GM19351 (cell line): ENCODE results near the gene SDK1.

ENCODE experiments used
- ATAC-seq: cut with Tn5 transposase; IDR thresholded peaks from one replicate; pipeline ENCODE4 v1.9.1; 2021; ENCODE audit warnings: mild to moderate bottlenecking, moderate library complexity; ENCODE audit not compliant: unreplicated experiment

Gene SDK1

DNA sequence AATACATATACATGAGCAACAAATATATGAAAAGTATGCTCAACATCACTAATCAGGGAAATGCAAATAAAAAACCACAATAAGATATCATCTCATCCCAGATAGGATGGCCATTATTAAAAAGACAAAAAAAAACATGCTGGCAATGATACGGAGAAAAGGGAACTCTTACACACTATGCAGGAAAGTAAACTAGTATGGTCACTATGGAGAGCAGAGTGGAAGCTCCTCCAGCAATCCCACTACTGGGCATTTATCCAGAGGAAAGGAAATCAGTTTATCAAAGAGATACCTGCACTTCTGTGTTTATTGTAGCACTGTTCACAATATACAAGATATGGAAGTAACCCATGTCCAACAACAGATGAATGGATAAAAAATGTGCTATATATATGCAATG, 217.5 kb downstream of the SDK1 start:
- ATAC-seq: no peak

DNA sequence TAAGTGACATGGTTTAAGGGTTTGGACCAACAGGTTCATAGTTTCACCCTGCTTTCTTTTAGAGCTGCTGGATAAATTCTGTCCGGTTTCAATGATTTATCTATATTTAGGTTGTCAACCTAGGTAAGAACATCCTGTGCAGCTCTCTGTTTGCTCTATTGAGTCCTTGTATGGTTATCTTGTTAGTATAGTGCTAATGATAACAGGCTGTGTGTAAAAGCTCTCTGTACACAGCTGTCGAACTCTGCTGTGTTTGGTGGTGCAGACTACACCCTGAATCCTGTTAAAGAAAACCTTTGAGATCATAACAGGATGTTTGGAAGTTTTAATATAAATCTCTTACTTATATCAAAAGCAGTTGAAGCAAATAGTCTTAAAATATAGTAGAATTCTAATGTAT, 219.2 kb downstream of the SDK1 start:
- no peak for ATAC-seq

DNA sequence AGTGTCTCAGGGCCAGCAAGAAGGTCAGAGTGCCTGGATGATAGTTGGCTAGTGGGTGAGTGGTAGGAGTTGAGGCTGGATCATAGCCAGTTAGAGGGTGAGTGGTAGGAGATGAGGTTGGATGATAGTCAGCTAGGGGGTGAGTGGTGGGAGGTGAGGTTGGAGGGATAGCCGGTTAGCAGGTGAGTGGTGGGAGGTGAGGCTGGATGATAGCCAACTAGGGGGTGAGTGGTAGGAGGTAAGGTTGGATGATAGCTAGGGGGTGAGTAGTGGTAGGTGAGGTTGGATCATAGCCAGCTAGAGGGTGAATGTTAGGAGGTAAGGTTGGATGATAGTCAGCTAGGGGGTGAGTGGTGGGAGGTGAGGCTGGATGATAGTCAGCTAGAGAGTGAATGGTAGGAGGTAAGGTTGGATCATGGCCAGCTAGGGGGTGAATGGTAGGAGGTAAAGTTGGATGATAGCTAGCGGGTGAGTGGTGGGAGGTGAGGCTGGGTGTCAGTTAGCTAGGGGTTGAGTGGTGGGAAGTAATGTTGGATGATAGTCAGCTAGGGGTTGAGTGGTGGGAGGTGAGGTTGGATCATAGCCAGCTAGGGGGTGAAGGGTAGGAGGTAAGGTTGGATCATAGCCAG, 226.6 kb downstream of the SDK1 start:
- ATAC-seq: no peak

DNA sequence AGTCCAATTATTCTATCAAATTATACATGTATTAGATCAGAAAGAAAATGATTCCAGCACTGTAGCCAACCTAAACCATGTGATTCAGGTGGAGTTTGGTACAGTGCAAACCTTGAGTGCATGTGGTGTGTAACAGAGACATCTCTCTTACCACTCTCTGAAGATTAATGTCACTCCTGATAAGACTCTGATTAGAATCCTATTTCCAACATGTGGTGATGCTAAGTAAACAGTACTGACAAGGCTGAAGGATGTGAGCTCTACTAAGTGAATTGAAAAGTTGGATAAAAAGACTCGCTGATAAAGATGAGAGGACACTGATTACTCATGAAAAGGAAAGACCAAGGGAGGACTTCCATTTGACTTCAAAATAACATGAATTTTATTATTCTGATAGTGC, 232.0 kb downstream of the SDK1 start:
- no peak for ATAC-seq

DNA sequence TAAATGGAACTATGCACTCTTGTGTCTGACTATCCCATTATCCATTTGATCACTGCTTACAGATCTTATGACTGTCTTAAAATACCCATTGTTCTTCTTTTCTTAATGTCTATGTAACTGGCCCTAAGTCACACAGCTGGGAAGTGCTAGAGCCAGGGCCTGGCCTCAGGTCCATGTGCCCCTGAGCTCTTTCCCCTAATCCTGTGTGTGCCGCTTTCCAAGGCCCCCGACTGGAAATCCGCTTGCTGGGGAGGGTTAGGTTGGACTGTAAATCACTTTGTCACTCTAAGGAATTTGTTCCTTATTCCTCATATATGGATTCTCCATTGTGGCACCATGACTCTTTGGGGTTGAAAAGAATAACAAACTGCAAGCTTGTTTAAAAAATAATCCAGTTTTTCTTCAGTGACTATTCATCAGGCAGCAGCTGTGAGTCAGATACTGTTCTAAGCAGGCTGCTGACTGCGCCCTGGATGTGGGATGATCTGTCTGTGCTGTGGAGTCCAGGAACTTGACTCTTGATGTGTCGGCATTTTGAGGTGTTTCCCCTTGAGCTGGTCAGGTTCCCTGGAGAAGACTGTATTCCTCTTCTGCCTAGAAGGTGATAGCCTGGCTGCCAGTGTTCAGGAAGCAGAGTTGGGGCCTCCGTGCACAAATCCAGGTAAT, 236.3 kb downstream of the SDK1 start:
- no peak for ATAC-seq

DNA sequence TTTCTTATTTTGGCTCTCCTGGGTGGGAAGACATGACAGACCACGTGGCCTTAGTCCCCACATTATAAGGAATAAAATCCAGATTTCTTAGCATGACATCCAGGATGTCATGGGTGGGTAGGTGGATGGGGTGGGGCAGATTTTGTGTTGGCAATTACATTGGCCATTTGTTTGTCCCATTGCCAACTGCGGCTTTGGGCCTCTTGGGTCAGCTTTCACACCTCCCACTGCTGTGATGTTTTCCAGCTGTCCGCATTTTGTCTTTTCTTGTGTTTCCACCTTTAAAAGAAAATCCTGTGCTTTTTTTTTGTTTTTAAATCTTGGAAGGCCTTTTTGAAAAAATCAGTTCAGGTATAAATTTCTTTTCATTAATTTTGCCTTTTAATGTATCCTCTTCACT, 237.0 kb downstream of the SDK1 start:
- ATAC-seq: no peak

DNA sequence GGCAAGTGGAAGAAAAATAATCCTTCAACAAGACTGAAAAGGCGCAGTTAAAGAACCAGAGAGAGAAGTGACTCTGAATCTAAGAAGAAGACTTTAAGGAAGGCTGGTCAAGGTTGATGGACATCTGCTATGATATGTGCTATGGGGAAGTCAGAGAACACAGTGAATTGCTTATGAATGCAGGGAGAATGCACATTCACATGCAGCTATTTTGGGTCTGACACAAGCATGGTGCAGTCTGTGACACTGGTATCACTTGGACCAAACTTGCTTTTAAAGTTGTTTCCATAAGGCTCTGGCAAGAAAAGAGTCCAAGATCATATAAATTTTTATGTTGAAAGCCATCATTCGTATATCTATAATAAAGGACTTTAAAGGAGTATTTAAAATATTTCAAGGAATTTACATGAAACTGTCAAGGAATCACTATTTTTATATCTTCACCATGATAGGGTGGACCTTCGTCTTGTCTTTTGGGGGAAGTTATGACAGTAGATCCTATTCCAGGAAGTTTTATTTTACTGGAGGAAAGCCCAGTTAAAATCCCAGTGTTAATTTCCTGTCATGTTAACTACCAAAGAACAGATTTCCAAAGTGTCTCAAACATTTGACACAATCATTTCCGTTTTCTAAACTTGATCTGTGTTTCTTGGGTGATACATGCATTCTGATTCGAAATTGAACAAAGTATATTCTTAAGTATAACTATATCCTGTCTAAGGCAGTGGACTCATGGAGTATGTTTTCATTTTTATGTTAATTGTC, 239.6 kb downstream of the SDK1 start:
- no peak for ATAC-seq

DNA sequence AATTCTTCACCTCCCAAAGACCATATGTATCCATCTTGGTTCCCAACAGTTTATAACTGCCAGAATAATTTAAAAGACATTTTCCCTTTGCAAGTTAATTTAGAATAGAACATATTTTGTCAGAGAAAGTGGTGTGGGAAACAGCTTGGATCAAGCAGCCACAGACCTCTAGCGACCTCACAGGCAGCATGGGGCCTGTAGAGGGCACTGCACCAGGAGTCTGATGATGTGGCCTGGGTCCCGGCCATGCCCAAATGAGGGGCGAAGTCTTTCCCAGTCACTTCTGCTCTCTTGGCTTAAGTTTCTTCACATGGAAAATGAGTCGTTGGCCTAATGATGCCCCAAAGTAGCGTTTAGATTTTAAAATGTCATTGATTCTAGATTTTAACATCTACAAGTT, 243.2 kb downstream of the SDK1 start:
- ATAC-seq: no peak

DNA sequence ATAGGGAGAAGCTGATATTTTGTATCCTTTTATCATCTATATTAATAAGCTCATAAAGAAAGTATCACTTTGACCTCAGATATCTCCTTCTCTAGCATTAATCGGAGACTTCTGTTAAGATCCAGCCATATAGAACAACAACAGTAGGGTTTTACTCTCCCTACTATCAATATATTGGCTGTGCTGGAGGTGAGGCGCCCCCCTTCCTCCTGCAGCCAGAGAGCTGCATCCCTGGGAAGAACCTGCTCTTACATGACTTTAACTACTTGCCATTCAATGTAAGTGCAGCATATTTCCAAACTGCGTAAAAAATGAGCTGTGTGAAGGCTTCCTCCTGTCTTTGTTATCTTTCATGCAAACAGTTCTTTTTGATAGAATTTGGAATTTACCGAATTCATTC, 247.8 kb downstream of the SDK1 start:
- ATAC-seq: no peak

DNA sequence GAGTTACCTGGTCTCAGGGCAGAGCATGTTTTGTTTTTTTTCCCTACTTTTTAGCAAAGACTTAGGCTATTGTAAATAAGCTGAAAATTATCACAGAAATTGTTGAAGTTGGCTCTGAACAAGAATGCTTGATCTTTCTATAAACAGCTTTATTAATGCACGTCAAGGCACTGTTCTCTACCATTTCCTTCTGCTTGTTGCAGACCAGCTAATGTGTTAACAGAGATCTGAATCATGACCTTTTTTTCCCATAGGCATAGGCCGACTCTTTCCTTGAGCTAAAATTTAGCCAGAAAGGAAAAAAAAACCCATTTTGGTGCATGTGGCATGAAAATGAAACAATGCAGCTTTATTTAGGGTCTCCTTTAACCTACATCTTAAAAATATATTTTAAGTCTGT, 248.5 kb downstream of the SDK1 start:
- no peak for ATAC-seq

DNA sequence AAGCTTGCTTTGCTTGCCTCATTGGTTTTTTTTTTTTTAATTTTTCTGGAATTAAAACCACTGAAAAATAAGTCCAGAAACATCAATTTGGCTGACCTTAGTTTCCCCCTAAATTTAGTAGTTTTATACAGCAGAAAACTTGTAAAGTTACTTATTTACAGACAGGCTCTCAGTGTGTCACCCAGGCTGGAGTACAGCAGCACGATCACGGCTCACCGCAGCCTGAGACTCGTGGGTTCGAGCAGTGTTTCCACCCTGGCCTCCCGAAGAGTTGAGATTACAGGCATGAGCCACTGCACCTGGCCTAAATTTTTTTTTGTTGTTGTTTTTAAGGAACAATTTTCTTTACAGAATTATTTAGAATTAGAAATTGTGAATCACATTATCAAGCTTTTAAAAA, 250.5 kb downstream of the SDK1 start:
- no peak for ATAC-seq

DNA sequence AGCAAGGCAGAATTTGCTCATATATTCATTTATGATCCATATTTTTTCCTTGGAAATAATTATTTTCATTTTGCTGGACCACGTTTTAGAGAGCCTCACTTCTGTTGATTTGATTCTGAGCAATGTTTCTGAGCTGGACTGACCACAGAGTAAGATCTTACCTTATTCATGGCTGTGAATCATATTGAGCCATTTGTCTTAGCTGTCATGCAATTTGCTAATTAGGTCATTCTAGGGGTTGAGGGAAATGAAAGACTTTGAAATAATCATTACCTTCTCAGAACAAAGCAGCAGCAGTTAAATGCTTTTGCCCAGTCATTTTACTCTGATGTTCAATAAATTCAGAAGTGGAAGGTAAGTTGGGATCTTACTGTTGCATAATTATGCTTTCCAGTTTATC, 251.4 kb downstream of the SDK1 start:
- no peak for ATAC-seq

DNA sequence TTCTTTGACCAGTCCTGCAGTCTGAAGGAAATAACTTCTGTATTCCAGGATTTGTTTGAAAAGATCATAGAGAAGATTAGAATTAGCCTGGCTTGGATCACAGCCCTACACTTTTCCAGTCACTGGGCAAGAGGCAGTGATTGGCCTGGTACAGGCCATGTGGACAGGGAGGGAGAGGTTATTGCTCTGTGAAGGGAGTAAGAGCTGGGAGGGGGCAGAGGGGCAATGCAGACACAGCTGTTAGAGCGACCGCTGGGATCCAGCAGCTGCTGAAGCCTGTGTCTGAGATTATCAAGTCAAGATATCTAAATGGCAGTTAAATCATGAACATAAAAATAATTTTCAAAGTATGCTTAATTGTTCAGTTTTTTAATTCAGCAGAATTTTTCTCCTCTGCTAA, 257.3 kb downstream of the SDK1 start:
- no peak for ATAC-seq

DNA sequence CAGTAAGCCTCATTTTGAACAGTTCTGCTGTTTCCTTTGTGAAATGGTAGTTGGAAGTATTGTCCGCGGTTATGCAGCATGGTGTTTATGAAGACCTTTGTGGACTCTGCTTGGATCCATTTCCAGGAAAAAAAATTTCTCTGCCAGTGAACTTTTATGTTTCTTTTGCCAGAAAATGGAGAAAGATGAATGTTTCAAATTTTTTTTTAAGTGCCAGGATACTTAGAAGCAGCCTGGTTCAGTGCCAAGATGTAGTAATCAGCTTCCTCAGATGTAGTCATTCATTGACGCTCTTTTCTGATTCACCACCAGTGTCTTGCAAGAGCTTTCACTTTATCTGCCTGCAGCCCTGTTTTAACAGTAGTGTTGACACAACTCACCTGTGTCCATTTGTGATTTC, 258.2 kb downstream of the SDK1 start:
- no peak for ATAC-seq

DNA sequence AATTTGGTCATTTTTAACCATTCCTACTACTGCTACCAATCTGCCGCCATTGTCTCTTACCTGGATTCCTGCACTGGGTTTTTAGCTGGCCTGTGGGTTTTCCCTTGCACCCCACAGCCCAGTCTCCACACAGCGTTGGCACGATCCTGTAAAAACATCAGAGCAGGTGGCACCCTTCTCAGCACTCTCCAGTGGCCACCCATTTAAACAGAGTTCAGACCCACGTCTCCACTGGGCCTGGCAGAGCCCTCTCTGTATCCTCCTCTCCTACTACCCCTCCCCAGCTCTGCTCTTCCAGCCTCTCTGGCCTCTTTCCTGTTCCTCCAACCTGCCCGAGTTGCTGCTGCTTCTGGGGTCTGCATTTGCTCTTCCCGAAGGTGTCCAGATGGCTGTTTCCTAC, 259.4 kb downstream of the SDK1 start:
- no peak for ATAC-seq

DNA sequence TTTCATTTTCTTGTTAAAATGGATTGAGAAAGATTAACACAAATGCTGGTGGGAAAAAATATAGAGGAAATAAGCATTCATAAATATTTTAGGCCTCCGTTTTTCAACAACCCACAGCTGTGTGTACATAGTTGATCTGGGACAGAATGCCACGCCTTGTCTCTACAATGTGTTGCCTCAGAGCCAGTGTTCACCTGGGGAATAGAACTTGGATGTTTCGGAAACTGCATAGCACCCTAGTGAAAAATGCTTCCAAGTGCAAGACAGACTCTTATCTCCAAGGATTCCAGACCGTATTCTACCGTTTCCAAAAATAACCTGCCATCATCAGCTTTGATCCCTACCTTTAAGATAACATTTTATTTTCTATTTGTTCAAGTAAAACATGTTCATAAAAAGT, 260.9 kb downstream of the SDK1 start:
- ATAC-seq: no peak

DNA sequence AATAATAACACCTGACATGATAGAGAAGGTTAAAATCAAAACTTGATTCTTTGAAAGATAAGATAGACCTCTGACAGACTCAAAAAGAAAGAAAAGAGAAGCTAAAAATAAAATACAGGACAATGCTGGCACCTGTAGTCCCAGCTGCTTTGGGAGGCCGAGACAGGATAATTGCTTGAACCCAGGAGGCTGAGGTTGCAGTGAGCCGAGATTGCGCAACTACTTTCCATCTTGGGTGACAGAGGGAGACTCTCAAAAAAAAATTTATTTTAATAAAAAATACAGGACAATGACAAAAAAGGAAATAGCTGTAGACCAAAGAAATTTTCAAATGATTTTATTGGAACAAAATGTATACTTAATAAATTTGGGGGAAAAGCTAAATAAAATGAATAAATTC, 263.2 kb downstream of the SDK1 start:
- no peak for ATAC-seq

DNA sequence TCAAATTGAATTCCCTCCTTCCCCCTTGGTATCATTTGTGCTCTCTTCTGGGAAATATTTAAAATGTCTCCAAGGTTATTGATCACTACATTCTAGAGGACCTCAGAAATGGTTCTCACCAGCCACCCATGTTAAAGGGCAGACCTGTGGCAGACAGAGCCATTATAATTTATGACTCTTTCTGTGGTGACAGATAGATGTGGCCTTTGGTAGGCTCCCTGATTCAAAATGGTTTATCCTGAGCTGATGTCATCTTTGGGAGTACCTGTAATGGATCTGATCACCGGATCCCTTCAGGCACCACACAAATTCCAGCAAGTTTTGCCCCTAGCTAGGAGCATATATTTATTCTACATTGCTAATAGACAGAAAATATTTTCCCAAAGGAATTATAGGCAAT, 267.5 kb downstream of the SDK1 start:
- ATAC-seq: no peak

DNA sequence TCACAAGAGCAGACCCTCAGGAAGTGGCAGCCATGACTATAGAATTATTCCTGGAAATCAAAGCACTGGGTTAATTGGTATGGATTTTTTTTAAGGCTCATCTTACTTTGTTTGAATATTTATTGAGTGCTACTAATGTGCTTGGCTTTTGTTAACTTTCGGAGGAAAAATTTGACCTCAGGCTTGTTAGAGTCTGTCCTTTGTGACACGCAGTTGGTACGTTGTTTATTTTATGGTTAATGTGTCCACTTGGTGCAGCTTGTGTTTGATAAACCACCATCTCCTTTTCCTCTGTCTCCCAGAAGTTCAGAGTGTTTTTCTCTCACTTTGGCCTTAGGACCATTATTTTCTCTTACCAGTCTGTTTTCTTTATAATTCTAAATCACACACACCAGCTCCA, 268.6 kb downstream of the SDK1 start:
- no peak for ATAC-seq

DNA sequence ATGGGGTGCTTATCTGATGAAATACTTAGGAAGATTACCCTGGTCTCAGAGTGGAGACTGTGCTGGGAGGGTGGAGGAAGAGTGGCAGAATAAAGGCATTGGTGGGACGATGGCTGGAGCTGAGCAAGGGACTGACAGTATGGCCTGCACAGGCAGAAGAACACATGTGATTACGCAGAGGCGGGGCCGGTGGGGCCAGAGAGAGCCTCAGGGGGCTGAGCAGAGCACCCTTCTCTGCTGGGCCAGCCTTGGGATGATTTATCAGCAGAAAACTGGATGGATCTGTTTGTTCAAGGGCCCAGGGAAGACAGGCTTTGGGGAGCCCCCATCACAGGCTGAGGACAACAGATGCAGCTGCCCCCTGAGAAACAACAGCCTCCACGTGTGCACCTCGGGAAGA, 272.1 kb downstream of the SDK1 start:
- no peak for ATAC-seq

DNA sequence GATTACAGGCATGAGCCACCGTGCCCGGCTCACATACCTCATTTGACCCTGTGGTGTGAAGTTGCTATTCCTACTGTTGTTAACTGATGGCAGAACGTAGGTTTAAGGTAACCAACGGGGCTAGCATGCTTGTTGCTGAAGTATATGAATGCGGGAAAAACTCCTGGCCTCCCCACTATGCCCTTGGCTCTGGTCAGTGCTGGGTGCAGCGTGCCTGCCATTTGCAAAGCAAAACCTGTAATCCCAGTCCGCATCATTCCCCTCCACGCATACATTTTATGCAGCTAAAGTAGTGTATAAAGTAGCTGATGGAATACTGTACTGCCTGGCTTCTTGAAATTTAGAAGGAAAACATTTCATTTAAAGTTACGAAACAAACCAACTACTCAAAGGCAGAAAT, 273.3 kb downstream of the SDK1 start:
- no peak for ATAC-seq

DNA sequence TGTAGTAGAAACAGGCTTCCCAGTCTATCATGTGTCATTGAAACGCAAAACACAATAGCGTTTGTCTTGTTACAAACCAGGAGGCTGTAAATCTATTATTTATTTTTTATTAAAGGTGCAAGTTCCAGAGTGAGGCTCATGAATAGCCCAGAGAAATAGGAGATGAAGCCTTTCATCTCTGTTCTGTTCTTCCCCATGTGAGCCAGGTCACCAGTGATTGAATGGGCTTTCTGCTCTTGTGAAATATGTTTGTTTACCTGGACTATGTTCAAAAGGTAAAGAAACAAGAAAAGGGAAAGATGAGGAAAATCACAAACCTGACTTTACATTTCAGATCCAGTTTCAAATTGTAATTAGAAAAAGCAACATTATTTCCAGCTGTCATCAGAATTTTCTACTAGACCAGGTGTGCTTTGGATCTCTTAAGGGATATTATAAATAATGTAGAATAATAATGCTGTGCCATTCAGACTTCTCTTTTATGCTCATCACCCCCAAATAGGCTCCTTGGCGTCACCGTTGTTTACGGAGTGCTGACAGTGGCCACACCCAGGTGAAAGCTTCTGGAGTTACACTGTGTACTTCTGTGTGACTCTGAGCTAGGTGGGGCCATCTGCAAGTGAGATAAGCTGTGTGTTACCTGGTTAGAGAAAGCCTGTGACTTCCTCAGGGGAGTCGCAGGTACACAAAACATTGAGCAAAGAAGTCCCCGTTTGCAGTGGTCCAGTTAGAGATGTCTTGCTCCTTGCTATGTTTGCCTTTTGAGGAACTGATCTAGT, 274.9 kb downstream of the SDK1 start:
- no peak for ATAC-seq
